Liver (tissue), 9 donors: ENCODE results near the gene ZNF652. TPM values are rescaled to one million over a fixed set of nuclear protein-coding genes. Genes with fewer than 3 reads are reported as not detected.

Experiments used
- DNase-seq: peaks from one replicate; pipeline ENCODE4 v3.0.0-alpha.2; 2017; ENCODE audit warnings: low spot score
- H3K27ac ChIP-seq, 2 donors: one replicate each; pipeline ENCODE4 v1.7.0; 2013; ENCODE audit warnings: inconsistent platforms in 2 of 2, low read length in 2 of 2, control low read depth in 1 of 2, low read depth in 1 of 2, mild to moderate bottlenecking in 1 of 2
- H3K27me3 ChIP-seq, 4 donors: one replicate each; pipeline versions ENCODE4 v1.6.1 to v1.7.0; 2013; ENCODE audit warnings: low read length in 3 of 4, inconsistent platforms in 1 of 4, mild to moderate bottlenecking in 1 of 4, moderate library complexity in 1 of 4; ENCODE audit not compliant: control insufficient read depth in 4 of 4, insufficient read depth in 4 of 4
- H3K36me3 ChIP-seq, 4 donors: one replicate each; pipeline versions ENCODE4 v1.6.1 to v1.7.0; 2013; ENCODE audit warnings: low read length in 3 of 4, mild to moderate bottlenecking in 3 of 4, low read depth in 1 of 4, moderate library complexity in 1 of 4; ENCODE audit not compliant: control insufficient read depth in 4 of 4, insufficient read depth in 3 of 4
- H3K4me1 ChIP-seq, 4 donors: one replicate each; pipeline versions ENCODE4 v1.6.1 to v1.7.0; 2013; ENCODE audit warnings: low read length in 3 of 4, mild to moderate bottlenecking in 3 of 4, moderate library complexity in 1 of 4; ENCODE audit not compliant: control insufficient read depth in 4 of 4, insufficient read depth in 4 of 4
- H3K4me3 ChIP-seq, 3 donors: one replicate each; pipeline versions ENCODE4 v1.6.1 to v1.7.0; 2013; ENCODE audit warnings: low read length in 3 of 3, control low read depth in 1 of 3, low read depth in 1 of 3, mild to moderate bottlenecking in 1 of 3
- H3K9ac ChIP-seq, 2 donors: one replicate each; pipeline ENCODE4 v1.7.0; 2013; ENCODE audit warnings: low read length in 2 of 2, mild to moderate bottlenecking in 2 of 2, moderate library complexity in 2 of 2, control low read depth in 1 of 2, low read depth in 1 of 2
- H3K9me3 ChIP-seq, 4 donors: one replicate each; pipeline versions ENCODE4 v1.6.1 to v1.7.0; 2013; ENCODE audit warnings: low read length in 3 of 4; ENCODE audit not compliant: control insufficient read depth in 4 of 4
- ATF3 ChIP-seq: IDR thresholded peaks from 2 replicates; pipeline ENCODE4 v1.6.1; 2016; ENCODE audit warnings: antibody characterized with exemption
- FOXA1 ChIP-seq: IDR thresholded peaks from 2 replicates; pipeline ENCODE4 v1.6.1; 2016; ENCODE audit warnings: antibody characterized with exemption
- FOXA2 ChIP-seq: IDR thresholded peaks from 2 replicates; pipeline ENCODE4 v1.6.1; 2016; ENCODE audit warnings: antibody characterized with exemption
- GABPA ChIP-seq, 2 donors: IDR thresholded peaks in 1 of 2; conservative IDR thresholded peaks in 1 of 2; 2 replicates each; pipeline ENCODE4 v1.6.1; 2016; ENCODE audit warnings: antibody characterized with exemption in 2 of 2, mild to moderate bottlenecking in 1 of 2, moderate library complexity in 1 of 2
- HNF4A ChIP-seq, 2 donors: conservative IDR thresholded peaks; 2 replicates each; pipeline ENCODE4 v1.6.1; 2016; ENCODE audit warnings: antibody characterized with exemption in 2 of 2, mild to moderate bottlenecking in 2 of 2
- HNF4G ChIP-seq: IDR thresholded peaks from 2 replicates; pipeline ENCODE4 v1.6.1; 2016; ENCODE audit warnings: antibody characterized with exemption
- JUND ChIP-seq, 2 donors: IDR thresholded peaks; 2 replicates each; pipeline ENCODE4 v1.6.1; 2016; ENCODE audit warnings: antibody characterized with exemption in 2 of 2
- RAD21 ChIP-seq, 2 donors: IDR thresholded peaks; 2 replicates each; pipeline ENCODE4 v1.6.1; 2016; ENCODE audit warnings: antibody characterized with exemption in 2 of 2, mild to moderate bottlenecking in 2 of 2
- RXRA ChIP-seq, 2 donors: IDR thresholded peaks; 2 replicates each; pipeline ENCODE4 v1.6.1; 2017 to 2018; ENCODE audit warnings: antibody characterized with exemption in 2 of 2, mild to moderate bottlenecking in 1 of 2
- SP1 ChIP-seq: IDR thresholded peaks from 2 replicates; pipeline ENCODE4 v1.6.1; 2018; ENCODE audit warnings: antibody characterized with exemption, mild to moderate bottlenecking
- TAF1 ChIP-seq: conservative IDR thresholded peaks from 2 replicates; pipeline ENCODE4 v1.6.1; 2016; ENCODE audit warnings: antibody characterized with exemption, mild to moderate bottlenecking
- YY1 ChIP-seq: IDR thresholded peaks from 2 replicates; pipeline ENCODE4 v1.6.1; 2016; ENCODE audit warnings: antibody characterized with exemption, mild to moderate bottlenecking
- WGBS: extraction: QIAGEN DNeasy Blood & Tissue Kit; methylation state at CpG from one replicate; pipeline ENCODE4 v1.1.7; 2013; 5-methylcytosine and 5-hydroxymethylcytosine counted together
- polyA plus RNA-seq, 2 donors: library from polyadenylated mRNA; stranded (reverse) in 1 of 2; unstranded in 1 of 2; fragments of 200-250 nt in 1 of 2; fragments of >200 nt in 1 of 2; fragmentation: Nextera tagmentation in 1 of 2; extraction: Ambion mirVana in 1 of 2; gene quantifications; one replicate each; pipeline versions ENCODE4 v1.2.1 to v1.2.3, GENCODE V29; 2013 to 2015
- total RNA-seq, 2 donors: library from RNA; depleted of rRNA; stranded (reverse); fragments of >200 nt; gene quantifications; one replicate each; pipeline ENCODE4 v1.2.3, GENCODE V29; 2014
- TF ChIP-seq, protein P1 (sequence below): fragments of 150-350 bp; IDR thresholded peaks from 2 replicates; pipeline ENCODE4 v1.5.1; 2017; ENCODE audit warnings: improper control_type of control experiment, low read depth, low read length; ENCODE audit not compliant: missing input control
- TF ChIP-seq, protein P2 (sequence below): IDR thresholded peaks from 2 replicates; pipeline ENCODE4 v1.6.1; 2016; ENCODE audit warnings: antibody characterized with exemption
- TF ChIP-seq, protein P3 (sequence below): IDR thresholded peaks from 2 replicates; pipeline ENCODE4 v1.6.1; 2016; ENCODE audit warnings: antibody characterized with exemption, mild to moderate bottlenecking
- TF ChIP-seq, protein P4 (sequence below): IDR thresholded peaks from 2 replicates; pipeline ENCODE4 v1.6.1; 2016; ENCODE audit warnings: antibody characterized with exemption
- donor health status: healthy.
- donor health status: healthy.
- donor health status: healthy.
- donor health status: healthy.
- donor health status: healthy.

The ZNF652 gene
- total and polyA plus RNA-seq, 4 donors: 5.3 to 23.1 (median 17.5) TPM

GRCh38 chr17:49379926-49380325 lies 17.9 kb upstream of the ZNF652 start:
- Histone ChIP-seq H3K27ac (no peak overlapping the region), H3K4me1 (peaks cover 0 to 3% (median 2%) of the 10 kb centered on the region in 4 donors), H3K27me3 (no peaks in the 10 kb centered on the region), H3K36me3 (no peaks in the 10 kb centered on the region), H3K9ac (no peak overlapping the region), H3K9me3 (no peaks in the 10 kb centered on the region), H3K4me3 (no peak overlapping the region)
- no peak for DNase-seq
- 76% methylated on average over 4 of the region's 4 CpGs for WGBS
- TF ChIP-seq JUND (IDR thresholded peaks at IDR 0.05) (no peak), HNF4G (no peak)
- TF ChIP-seq, protein P1, sequence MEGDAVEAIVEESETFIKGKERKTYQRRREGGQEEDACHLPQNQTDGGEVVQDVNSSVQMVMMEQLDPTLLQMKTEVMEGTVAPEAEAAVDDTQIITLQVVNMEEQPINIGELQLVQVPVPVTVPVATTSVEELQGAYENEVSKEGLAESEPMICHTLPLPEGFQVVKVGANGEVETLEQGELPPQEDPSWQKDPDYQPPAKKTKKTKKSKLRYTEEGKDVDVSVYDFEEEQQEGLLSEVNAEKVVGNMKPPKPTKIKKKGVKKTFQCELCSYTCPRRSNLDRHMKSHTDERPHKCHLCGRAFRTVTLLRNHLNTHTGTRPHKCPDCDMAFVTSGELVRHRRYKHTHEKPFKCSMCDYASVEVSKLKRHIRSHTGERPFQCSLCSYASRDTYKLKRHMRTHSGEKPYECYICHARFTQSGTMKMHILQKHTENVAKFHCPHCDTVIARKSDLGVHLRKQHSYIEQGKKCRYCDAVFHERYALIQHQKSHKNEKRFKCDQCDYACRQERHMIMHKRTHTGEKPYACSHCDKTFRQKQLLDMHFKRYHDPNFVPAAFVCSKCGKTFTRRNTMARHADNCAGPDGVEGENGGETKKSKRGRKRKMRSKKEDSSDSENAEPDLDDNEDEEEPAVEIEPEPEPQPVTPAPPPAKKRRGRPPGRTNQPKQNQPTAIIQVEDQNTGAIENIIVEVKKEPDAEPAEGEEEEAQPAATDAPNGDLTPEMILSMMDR: no peak

DNA sequence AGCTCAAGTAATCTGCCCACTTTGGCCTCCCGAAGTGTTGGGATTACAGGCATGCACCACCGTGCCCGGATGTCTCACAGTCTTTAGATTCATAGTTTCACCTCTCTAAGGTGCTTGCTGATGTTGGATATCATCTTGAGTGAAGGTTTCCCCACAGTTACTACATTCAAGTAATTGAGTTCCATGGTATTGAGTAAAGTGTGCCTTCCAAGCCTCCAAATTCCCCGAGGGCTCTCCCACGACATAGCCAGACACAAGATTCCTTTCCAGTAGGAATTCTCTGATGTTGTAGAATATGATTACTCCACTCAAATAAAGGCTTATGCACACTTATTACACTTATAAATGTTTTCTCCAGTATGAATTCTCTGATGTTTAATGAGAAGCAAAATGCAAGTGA lies 16.3 kb upstream of the ZNF652 start:
- Histone ChIP-seq H3K4me3 (no peak overlapping the region), H3K9me3 (no peaks in the 10 kb centered on the region), H3K36me3 (no peaks in the 10 kb centered on the region), H3K4me1 (peaks cover 0 to 3% (median 2%) of the 10 kb centered on the region in 4 donors), H3K27me3 (no peaks in the 10 kb centered on the region), H3K27ac (no peak overlapping the region), H3K9ac (no peak overlapping the region)
- no peak for DNase-seq
- no peak for TF ChIP-seq JUND (IDR thresholded peaks at IDR 0.05)
- TF ChIP-seq, protein P2, sequence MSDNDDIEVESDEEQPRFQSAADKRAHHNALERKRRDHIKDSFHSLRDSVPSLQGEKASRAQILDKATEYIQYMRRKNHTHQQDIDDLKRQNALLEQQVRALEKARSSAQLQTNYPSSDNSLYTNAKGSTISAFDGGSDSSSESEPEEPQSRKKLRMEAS: no peak
- WGBS: 87% methylated on average over 5 of the region's 5 CpGs

DNA sequence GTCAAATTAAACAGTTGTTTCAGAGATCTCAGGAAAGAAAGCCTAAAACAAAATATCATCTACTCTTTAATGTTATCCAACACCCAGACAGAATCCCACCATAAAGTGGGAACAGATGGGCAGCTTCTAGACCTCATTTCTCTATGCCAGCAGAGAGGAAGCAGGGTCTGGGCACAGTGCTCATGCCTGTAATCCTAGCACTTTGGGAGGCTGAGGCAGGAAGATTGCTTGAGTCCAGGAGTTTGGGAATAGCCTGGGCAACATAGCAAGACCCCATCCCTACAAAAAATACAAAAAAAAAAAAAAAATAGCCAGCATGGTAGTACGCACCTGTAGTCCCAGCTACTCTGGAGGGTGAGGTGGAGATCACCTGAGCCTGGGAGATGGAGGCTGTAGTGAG lies 13.5 kb upstream of the ZNF652 start:
- no peak overlapping the region for H3K9ac ChIP-seq
- no peak for DNase-seq
- no peaks in the 10 kb centered on the region for H3K27me3 ChIP-seq
- H3K36me3 ChIP-seq: no peaks in the 10 kb centered on the region
- H3K27ac ChIP-seq: no peak overlapping the region
- TF ChIP-seq HNF4A (conservative IDR thresholded peaks at IDR 0.05) (no peak), HNF4G (no peak), GABPA (IDR thresholded peaks at IDR 0.05 in 1 of 2, conservative IDR thresholded peaks at IDR 0.05 in 1 of 2) (no peak), JUND (IDR thresholded peaks at IDR 0.05) (no peak), RXRA (IDR thresholded peaks at IDR 0.05) (no peak), YY1 (no peak), FOXA2 (no peak), SP1 (no peak), TAF1 (no peak), RAD21 (IDR thresholded peaks at IDR 0.05) (no peak), FOXA1 (no peak), ATF3 (no peak)
- TF ChIP-seq, protein P3, sequence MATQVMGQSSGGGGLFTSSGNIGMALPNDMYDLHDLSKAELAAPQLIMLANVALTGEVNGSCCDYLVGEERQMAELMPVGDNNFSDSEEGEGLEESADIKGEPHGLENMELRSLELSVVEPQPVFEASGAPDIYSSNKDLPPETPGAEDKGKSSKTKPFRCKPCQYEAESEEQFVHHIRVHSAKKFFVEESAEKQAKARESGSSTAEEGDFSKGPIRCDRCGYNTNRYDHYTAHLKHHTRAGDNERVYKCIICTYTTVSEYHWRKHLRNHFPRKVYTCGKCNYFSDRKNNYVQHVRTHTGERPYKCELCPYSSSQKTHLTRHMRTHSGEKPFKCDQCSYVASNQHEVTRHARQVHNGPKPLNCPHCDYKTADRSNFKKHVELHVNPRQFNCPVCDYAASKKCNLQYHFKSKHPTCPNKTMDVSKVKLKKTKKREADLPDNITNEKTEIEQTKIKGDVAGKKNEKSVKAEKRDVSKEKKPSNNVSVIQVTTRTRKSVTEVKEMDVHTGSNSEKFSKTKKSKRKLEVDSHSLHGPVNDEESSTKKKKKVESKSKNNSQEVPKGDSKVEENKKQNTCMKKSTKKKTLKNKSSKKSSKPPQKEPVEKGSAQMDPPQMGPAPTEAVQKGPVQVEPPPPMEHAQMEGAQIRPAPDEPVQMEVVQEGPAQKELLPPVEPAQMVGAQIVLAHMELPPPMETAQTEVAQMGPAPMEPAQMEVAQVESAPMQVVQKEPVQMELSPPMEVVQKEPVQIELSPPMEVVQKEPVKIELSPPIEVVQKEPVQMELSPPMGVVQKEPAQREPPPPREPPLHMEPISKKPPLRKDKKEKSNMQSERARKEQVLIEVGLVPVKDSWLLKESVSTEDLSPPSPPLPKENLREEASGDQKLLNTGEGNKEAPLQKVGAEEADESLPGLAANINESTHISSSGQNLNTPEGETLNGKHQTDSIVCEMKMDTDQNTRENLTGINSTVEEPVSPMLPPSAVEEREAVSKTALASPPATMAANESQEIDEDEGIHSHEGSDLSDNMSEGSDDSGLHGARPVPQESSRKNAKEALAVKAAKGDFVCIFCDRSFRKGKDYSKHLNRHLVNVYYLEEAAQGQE: no peak
- TF ChIP-seq, protein P4, sequence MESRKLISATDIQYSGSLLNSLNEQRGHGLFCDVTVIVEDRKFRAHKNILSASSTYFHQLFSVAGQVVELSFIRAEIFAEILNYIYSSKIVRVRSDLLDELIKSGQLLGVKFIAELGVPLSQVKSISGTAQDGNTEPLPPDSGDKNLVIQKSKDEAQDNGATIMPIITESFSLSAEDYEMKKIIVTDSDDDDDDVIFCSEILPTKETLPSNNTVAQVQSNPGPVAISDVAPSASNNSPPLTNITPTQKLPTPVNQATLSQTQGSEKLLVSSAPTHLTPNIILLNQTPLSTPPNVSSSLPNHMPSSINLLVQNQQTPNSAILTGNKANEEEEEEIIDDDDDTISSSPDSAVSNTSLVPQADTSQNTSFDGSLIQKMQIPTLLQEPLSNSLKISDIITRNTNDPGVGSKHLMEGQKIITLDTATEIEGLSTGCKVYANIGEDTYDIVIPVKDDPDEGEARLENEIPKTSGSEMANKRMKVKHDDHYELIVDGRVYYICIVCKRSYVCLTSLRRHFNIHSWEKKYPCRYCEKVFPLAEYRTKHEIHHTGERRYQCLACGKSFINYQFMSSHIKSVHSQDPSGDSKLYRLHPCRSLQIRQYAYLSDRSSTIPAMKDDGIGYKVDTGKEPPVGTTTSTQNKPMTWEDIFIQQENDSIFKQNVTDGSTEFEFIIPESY: no peak
- TF ChIP-seq, protein P2: no peak
- TF ChIP-seq, protein P1: no peak
- 100% methylated on average over 1 of the region's 1 CpG for WGBS
- H3K9me3 ChIP-seq: no peaks in the 10 kb centered on the region
- no peaks in the 10 kb centered on the region for H3K4me1 ChIP-seq
- H3K4me3 ChIP-seq: no peak overlapping the region
